KG1 (cell line): ENCODE measurements around the gene CCDC190.
"Not testable (repeated sequence)": the region's sequence is repeated elsewhere in the genome, so short reads cannot be mapped to it uniquely, and the experiment has no call there.

Source experiments
- DNase-seq: peaks from one replicate; lab custom pipeline; 2025; lab: John Stamatoyannopoulos, UW

The CCDC190 gene

DNA sequence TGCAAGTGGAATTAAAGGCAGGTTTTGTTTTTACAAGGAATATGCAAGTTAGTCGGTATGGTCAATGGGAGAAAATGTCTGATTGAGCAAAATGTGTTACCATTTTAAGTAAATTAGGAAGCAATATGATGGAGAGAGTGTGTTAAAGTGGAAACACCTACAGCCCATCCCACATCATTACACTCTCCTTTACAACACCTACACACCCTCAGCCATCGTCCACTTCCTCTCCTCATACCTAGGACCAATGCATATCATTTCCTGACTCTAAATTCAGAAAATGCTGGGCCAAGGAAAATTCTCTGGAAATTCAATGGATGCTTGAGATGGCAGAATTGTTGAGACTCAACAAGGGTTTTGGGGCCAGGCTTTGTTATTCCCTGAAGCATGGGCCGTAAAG is 16.4 kb upstream of the CCDC190 start:
- no peak for DNase-seq

- no peak for DNase-seq
Measured at GRCh38 chr1:162876751-162877150, 15.8 kb upstream of the CCDC190 start.

GRCh38 chr1:162873671-162874666 is 13.0 kb upstream of the CCDC190 start:
- DNase-seq: no peak

GRCh38 chr1:162872981-162873380 is 12.0 kb upstream of the CCDC190 start:
- DNase-seq: no peak

DNA sequence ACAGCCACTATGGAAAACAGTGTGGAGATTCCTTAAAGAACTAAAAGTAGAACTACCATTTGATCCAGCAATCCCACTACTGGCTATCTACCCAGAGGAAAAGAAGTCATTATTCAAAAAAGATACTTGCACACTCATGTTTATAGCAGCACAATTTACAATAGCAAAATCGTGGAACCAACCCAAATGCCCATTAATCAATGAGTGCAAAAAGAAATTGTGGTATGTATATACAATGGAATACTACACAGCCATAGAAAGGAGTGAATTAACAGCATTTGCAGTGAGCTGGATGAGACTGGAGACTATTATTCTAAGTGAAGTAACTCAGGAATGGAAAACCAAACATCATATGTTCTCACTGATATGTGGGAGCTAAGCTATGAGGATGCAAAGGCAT is 10.4 kb upstream of the CCDC190 start:
- not testable (repeated sequence) for DNase-seq

GRCh38 chr1:162868972-162869371 is 8.0 kb upstream of the CCDC190 start:
- no peak for DNase-seq

- no peak for DNase-seq
Measured at GRCh38 chr1:162861625-162862024, 650 bp upstream of the CCDC190 start.

- no peak for DNase-seq
Measured at GRCh38 chr1:162859191-162859590, 1.8 kb downstream of the CCDC190 start.

- DNase-seq: no peak
Measured at GRCh38 chr1:162857850-162858249, 3.1 kb downstream of the CCDC190 start.

GRCh38 chr1:162856260-162856659 is 4.7 kb downstream of the CCDC190 start:
- DNase-seq: no peak

- DNase-seq: no peak
Measured at GRCh38 chr1:162855461-162856150, 5.4 kb downstream of the CCDC190 start.

DNA sequence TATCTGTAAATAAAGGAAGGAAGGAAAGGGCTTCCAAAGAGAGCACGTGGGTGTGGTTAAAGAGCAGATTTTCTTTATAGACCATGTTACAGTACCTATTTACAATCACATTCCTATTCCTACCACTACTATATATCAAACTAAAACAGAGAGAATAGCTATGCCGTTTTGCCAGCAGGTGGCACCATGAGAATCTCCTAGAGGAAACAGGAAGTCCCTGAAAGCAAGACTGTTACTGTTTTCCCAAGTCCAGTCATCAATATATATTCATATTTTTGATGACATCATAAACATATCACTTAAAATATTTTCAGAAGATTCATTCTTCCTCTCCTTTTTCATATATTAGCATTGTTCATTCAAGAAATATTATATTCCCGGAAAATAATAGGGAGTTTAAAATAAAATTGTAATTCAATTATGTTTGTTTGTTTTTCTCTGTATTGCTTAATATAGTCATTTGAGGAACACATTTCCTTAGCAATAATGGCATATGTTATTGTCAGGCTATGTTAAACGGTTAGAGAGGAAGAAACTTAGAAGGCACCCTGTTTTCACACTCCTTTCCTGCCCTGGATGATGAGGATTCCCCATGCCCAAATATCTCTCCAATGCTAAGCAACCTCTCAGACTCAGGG is 6.6 kb downstream of the CCDC190 start:
- peak; percentile 23 for DNase-seq

- no peak for DNase-seq
Measured at GRCh38 chr1:162851341-162851740, 9.6 kb downstream of the CCDC190 start.

DNA sequence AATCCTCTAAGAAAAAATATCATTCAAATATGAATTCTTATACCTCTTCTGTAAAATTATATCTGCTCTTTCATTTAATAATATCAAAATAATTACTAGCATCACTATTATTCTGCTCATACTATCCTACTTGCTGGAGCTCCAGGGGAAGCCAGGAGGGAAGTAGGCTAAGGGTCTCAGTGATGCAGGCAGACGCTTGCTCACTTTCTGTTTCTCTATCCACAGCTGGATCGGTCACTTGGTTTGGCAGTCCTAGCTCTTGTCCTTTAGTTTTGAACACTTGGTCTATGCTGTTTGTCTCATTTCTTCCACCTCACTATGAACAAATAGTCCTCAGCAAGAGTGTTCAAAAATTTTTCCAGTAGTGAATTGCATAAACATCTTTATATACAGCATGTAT is 11.3 kb downstream of the CCDC190 start:
- DNase-seq: no peak

DNA sequence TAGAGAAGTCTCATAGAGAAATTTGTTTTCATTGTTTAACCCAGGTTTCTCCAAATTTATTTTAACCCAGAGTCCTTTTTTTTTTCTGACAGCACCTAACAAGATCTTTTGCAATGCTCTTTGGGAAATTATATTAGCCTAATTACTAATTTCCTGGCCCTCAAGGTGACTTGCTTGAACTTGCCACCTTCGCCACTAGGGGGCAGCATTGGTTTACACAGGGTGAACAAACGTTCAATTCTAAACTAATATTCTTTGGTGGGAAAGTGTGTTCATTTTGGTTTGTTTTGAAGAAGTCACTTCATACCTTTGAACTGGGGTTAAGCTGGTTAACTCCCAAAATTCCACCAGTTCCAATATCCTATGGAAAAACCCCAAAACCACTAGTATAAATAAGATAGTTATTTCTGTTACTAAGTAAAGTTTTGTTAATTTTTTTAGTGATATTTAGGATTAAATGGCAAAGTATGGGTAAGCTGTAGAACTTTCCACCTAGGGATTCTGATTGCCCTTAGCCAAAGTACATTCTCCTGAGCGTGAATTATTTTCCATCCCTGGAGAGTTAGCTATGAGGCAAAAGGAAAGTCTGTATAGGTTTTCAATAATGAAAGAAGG is 13.0 kb downstream of the CCDC190 start:
- peak; percentile 48 for DNase-seq

DNA sequence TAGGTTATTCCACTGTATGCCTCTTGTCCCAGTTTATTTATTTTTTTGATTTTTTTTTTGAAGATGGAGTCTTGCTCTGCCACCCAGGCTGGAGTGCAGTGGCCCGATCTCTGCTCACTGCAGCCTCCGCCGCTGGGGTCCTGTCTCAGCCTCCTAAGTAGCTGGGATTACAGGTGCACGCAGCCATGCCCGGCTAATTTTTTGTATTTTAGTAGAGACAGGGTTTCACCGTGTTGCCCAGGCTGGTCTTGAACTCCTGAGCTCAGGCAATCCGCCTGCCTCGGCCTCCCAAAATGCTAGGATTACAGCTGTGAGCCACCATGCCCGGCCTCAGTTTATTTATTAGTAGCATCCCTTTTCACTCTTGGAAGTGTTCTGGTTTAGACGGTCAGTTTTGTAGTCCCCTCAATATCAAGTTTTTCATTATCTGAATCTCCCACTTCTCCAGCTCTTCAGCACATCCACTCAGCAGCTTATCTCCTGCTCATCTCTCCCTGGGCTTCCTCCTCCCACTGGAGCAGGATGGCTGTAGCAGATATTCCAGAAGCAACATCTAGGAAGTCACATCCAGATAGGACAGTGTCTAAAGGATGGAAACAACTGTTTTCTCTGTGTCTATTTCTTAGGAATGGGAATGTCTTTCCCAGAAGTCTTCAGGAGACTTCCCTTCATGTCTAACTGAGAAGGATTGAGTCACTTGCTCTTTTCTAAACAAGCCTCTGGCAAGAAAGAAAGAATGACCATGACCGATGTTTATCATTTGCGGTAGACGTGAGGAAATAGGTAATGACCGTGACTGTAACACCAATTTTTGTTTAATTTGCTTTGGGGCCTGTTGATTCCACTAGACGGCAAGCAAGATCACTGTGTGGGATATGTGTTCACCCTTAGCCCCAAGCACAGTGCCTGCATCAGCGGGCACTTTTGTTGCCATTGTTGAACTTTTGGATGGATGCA is 14.4 kb downstream of the CCDC190 start:
- no peak for DNase-seq

- DNase-seq: no peak
Measured at GRCh38 chr1:162844153-162844552, 16.8 kb downstream of the CCDC190 start.

- DNase-seq: no peak
Measured at GRCh38 chr1:162840250-162840839, 20.6 kb downstream of the CCDC190 start.

- DNase-seq: no peak
Measured at GRCh38 chr1:162838863-162839262, 22.1 kb downstream of the CCDC190 start.

DNA sequence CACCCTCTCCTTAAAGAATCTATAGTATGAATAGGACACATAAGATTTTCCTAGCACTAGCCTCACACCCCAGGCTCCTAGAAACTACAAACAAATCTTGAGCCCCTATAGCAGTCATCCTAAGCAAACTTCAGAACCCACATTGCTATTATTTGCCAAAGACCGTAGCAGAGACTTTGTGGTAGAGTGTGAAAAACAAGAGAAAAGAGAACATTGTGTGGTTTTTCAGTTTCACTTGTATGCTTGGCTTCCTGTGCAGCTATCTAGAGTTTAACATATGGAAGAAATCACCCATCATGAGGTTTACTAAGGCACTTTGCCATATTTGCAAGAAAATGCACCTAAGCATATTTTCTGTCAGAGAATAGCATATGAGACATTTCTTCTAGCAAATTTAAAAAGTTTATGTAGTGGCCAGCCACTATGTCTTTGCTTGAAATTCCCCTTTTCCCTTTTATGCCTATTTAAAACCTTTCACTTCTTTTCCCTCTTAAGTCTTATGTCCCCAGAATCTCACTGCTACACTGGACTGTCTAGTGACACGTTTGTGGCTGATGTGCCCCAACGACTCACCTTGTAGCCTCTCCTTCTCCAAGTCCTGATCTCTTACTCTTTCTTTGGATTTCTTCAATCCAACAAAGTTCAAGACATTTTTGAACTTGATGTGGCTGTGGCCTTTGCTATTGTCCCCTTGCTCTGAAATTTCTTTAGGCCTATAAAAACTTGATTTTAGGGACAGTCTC is 25.6 kb downstream of the CCDC190 start:
- DNase-seq: no peak
